Activated B cell treated with CpG ODN at 0.5 μM for 24 hours (primary cell): ENCODE data around the gene SKIDA1. TPM values are rescaled to one million over a fixed set of nuclear protein-coding genes. Genes with fewer than 3 reads are reported as not detected.

Experiments used
- ATAC-seq: fragments of 200-7000 bp; cut with Tn5 transposase; one replicate; pipeline ENCODE4 v1.10.0; 2021; ENCODE audit warnings: low read depth, mild to moderate bottlenecking, moderate library complexity
- CTCF ChIA-PET: fragments of 350-600 bp; sonication (Branson Sonifier 250); formaldehyde crosslinking; loops from one replicate; lab custom pipeline; 2021; ENCODE audit warnings: antibody characterized with exemption; lab: Charles Lee
- POLR2A ChIA-PET: fragments of 350-600 bp; sonication (Branson Sonifier 250); formaldehyde crosslinking; loops from one replicate; lab custom pipeline; 2021; ENCODE audit warnings: antibody characterized with exemption; lab: Charles Lee
- DNase-seq: peaks from one replicate; pipeline ENCODE4 v3.0.0; 2022
- H3K27ac Mint-ChIP-seq: one replicate; pipeline ENCODE4 v1.8.0; 2020; ENCODE audit warnings: mixed read lengths
- H3K27me3 Mint-ChIP-seq: one replicate; pipeline ENCODE4 v1.8.0; 2021; ENCODE audit warnings: mixed read lengths
- H3K36me3 Mint-ChIP-seq: one replicate; pipeline ENCODE4 v1.8.0; 2021; ENCODE audit warnings: low read depth, mixed read lengths
- H3K4me1 Mint-ChIP-seq: one replicate; pipeline ENCODE4 v1.8.0; 2021; ENCODE audit warnings: mixed read lengths
- H3K4me3 Mint-ChIP-seq: one replicate; pipeline ENCODE4 v1.8.0; 2020; ENCODE audit warnings: mild to moderate bottlenecking, mixed read lengths
- H3K9me3 Mint-ChIP-seq: one replicate; pipeline ENCODE4 v1.8.0; 2020; ENCODE audit warnings: mixed read lengths
- CTCF ChIP-seq: fragments of 200-600 bp; IDR thresholded peaks from one replicate; pipeline ENCODE4 v1.8.0; 2022; ENCODE audit warnings: antibody characterized with exemption, mild to moderate bottlenecking
- intact Hi-C: fragments of 100-400 bp; cut with micrococcal nuclease; formaldehyde crosslinking; loops from one replicate; pipeline ENCODE4 v1.15.1; 2024
- total RNA-seq: library from RNA; stranded (reverse); gene quantifications from 2 replicates; pipeline ENCODE4 v1.2.3, GENCODE V29; 2022

The SKIDA1 gene
- total RNA-seq, 1 donor from 2014 or later = 0.60 TPM

DNA sequence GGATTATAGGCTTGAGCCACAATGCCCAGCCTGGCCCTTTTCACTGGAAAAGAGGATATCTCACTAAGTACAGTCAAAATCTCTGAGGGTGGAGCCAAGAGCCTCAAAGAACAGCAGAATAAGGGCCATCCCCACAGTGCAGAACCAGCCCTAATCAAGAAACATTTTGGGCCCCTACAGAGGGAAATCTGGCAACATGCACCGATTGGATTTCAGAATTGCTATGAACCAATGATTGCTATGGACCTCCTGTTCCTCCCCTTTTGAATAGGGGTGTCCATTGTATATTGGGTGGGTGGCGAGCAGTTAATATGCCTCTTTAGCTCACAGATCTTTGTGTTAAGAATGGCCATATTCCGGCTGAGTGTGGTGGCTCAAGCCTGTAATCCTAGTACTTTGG, 42.7 kb downstream of the SKIDA1 start:
- no peak overlapping the region for H3K4me3 Mint-ChIP-seq
- H3K9me3 Mint-ChIP-seq = no peaks in the 10 kb centered on the region
- no peak for TF ChIP-seq CTCF
- ChIA-PET POLR2A (no interaction called here), CTCF (interaction anchor here (1.1 kb wide), 1 partner anchor 474 kb away, joined by 3 read pairs; no protein-coding TSS in a partner anchor)
- no peaks in the 10 kb centered on the region for H3K36me3 Mint-ChIP-seq
- DNase-seq (no peak), ATAC-seq (no peak)
- peaks cover 15% of the 10 kb centered on the region for H3K27me3 Mint-ChIP-seq
- no peaks in the 10 kb centered on the region for H3K4me1 Mint-ChIP-seq
- intact Hi-C loops = no loop called here
- H3K27ac Mint-ChIP-seq = no peak overlapping the region

DNA sequence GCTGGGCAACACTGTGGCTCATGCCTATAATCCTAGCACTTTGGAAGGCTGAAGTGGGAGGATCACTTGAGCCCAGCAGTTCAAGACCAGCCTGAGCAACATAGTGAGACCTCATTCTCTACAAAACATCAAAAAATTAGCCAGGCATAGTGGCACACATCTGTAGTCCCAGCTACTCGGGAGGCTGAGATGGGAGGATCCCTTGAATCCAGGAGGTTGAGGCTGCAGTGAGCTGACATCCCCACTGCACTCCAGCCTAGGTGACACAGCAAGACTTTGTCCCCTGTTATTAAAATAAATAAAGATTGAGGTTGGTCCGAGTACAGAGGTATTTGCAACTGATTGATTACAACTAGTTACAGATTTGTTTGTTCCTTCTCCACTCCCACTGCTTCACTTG, 44.1 kb downstream of the SKIDA1 start:
- Mint-ChIP-seq H3K36me3 (no peaks in the 10 kb centered on the region), H3K27me3 (peaks cover 10% of the 10 kb centered on the region), H3K4me1 (no peaks in the 10 kb centered on the region), H3K4me3 (no peak overlapping the region), H3K9me3 (no peaks in the 10 kb centered on the region), H3K27ac (no peak overlapping the region)
- no peak for ATAC-seq
- ChIA-PET POLR2A (no interaction called here), CTCF (no interaction called here)
- DNase-seq = no peak
- TF ChIP-seq CTCF = no peak
- intact Hi-C loops = no loop called here

GRCh38 chr10:21479570-21480315, 45.7 kb downstream of the SKIDA1 start:
- DNase-seq (no peak), ATAC-seq (no peak)
- Mint-ChIP-seq H3K27ac (no peak overlapping the region), H3K4me3 (no peak overlapping the region), H3K9me3 (no peaks in the 10 kb centered on the region), H3K36me3 (no peaks in the 10 kb centered on the region), H3K4me1 (no peaks in the 10 kb centered on the region), H3K27me3 (peaks cover 8% of the 10 kb centered on the region)
- no peak for TF ChIP-seq CTCF
- intact Hi-C loops = no loop called here
- POLR2A ChIA-PET = no interaction called here
- CTCF ChIA-PET = no interaction called here

DNA sequence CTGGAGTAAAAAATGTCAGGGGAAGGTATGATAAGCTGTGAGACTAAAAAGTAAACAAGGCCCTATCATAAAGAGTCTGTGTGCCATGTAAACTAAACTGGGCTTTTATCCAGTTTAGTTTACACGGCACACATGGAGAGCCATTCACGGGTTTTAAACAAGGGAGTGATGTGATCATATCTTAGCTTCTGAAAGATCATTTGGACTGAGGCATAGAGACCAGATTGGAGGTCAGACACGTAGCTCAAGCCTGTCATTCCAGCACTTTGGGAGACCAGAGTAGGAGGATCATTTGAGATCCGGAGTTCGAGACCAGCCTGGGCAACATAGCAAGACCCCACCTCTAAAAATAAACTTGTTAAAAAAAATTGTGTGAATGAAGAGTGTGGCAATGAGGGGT, 50.1 kb downstream of the SKIDA1 start:
- Mint-ChIP-seq H3K27me3 (peaks cover 4% of the 10 kb centered on the region), H3K4me1 (no peaks in the 10 kb centered on the region), H3K36me3 (no peaks in the 10 kb centered on the region), H3K27ac (no peak overlapping the region), H3K9me3 (no peaks in the 10 kb centered on the region), H3K4me3 (no peak overlapping the region)
- no peak for DNase-seq
- TF ChIP-seq CTCF = no peak
- POLR2A ChIA-PET = no interaction called here
- no peak for ATAC-seq
- intact Hi-C loops = no loop called here
- CTCF ChIA-PET = no interaction called here

GRCh38 chr10:21473541-21473940, 51.9 kb downstream of the SKIDA1 start:
- no peaks in the 10 kb centered on the region for H3K9me3 Mint-ChIP-seq
- POLR2A ChIA-PET = no interaction called here
- H3K4me1 Mint-ChIP-seq = no peaks in the 10 kb centered on the region
- CTCF ChIA-PET = no interaction called here
- no peak for ATAC-seq
- H3K36me3 Mint-ChIP-seq = no peaks in the 10 kb centered on the region
- no peak overlapping the region for H3K27ac Mint-ChIP-seq
- no peaks in the 10 kb centered on the region for H3K27me3 Mint-ChIP-seq
- H3K4me3 Mint-ChIP-seq = no peak overlapping the region
- intact Hi-C loops = no loop called here
- no peak for TF ChIP-seq CTCF
- DNase-seq = no peak
